ENCODE measurements around the gene CTSZ. TPM values are rescaled to one million over a fixed set of nuclear protein-coding genes. Genes with fewer than 3 reads are reported as not detected.

CTSZ gene
- total and polyA plus RNA-seq, 2 donors, result 55.1 to 165 TPM

- Histone ChIP-seq H3K36me3 (ENCODE audit: insufficient read depth) (no peaks in the 10 kb centered on the region), H3K27ac (ENCODE audit: low read depth) (no peak overlapping the region), H3K4me3 (ENCODE audit: low read depth, low read length) (no peak overlapping the region), H3K4me1 (ENCODE audit: insufficient read depth) (no peaks in the 10 kb centered on the region)
- no peak for DNase-seq (ENCODE audit: extremely low spot score)
- 84% methylated on average over 16 of the region's 16 CpGs for WGBS
Observed at GRCh38 chr20:59003836-59004492, 3.1 kb downstream of the CTSZ start.

DNA sequence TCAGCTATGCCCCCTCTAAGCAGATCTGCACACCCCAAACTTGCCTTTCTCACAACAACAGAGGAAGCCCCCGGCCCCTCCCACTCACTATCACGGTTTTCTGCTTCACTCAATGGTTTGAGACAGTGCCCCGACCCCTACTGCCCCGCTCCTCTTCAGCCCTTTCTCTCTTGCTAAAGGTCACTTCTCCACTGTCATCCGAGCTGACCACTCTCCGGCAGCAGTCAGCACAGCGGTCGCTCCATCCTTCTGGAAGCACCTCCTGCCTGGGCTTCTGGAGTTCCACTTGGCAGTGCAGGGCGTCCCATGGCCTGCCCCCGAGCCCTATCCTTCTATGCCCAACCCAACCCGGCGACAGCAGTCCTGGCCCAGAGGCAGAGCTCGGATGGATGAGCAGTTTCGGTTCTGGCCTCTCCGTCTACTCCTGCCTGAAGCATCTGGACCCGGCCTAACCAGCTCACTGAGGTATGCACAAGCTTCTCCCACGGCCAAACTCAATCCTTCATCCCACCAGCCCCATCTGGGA is 4.1 kb downstream of the CTSZ start:
- 85% methylated on average over 17 of the region's 17 CpGs for WGBS
- H3K4me1 ChIP-seq (ENCODE audit: insufficient read depth), result no peaks in the 10 kb centered on the region
- no peak overlapping the region for H3K27ac ChIP-seq (ENCODE audit: low read depth)
- no peaks in the 10 kb centered on the region for H3K36me3 ChIP-seq (ENCODE audit: insufficient read depth)
- no peak for DNase-seq (ENCODE audit: extremely low spot score)
- no peak overlapping the region for H3K4me3 ChIP-seq (ENCODE audit: low read depth, low read length)

- no peak for DNase-seq (ENCODE audit: extremely low spot score)
- Histone ChIP-seq H3K27ac (ENCODE audit: low read depth) (no peak overlapping the region), H3K36me3 (ENCODE audit: insufficient read depth) (no peaks in the 10 kb centered on the region), H3K4me1 (ENCODE audit: insufficient read depth) (no peaks in the 10 kb centered on the region), H3K4me3 (ENCODE audit: low read depth, low read length) (no peak overlapping the region)
- 90% methylated on average over 8 of the region's 8 CpGs for WGBS
Observed at GRCh38 chr20:59002388-59002787, 4.7 kb downstream of the CTSZ start.

GRCh38 chr20:59001449-59002171 is 5.4 kb downstream of the CTSZ start:
- H3K36me3 ChIP-seq (ENCODE audit: insufficient read depth), result no peaks in the 10 kb centered on the region
- no peak overlapping the region for H3K27ac ChIP-seq (ENCODE audit: low read depth)
- no peaks in the 10 kb centered on the region for H3K4me1 ChIP-seq (ENCODE audit: insufficient read depth)
- no peak for DNase-seq (ENCODE audit: extremely low spot score)
- H3K4me3 ChIP-seq (ENCODE audit: low read depth, low read length), result no peak overlapping the region
- WGBS, result 91% methylated on average over 27 of the region's 27 CpGs

GRCh38 chr20:59001068-59001448 is 6.0 kb downstream of the CTSZ start:
- Histone ChIP-seq H3K27ac (ENCODE audit: low read depth) (no peak overlapping the region), H3K4me1 (ENCODE audit: insufficient read depth) (no peaks in the 10 kb centered on the region), H3K36me3 (ENCODE audit: insufficient read depth) (no peaks in the 10 kb centered on the region), H3K4me3 (ENCODE audit: low read depth, low read length) (no peak overlapping the region)
- 90% methylated on average over 13 of the region's 13 CpGs for WGBS
- DNase-seq (ENCODE audit: extremely low spot score), result no peak

DNA sequence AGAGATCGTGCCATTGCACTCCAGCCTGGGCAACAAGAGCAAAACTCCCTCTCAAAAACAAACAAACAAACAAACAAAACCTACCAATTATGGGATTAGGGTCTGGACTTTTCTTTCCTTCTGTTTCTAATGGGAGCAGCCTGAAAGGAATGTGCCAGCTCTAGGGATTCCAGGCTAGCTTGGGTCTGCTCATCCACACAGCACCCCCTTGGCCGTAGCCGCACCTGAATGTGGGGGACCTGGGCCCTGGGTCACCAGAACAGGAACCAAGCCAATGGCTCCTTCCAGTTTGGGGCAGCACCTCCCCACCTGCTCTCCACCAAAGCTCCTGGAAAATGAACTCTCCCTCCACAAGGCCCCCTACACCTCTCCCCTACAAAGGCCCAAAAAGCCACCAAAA is 6.7 kb downstream of the CTSZ start:
- no peak overlapping the region for H3K27ac ChIP-seq (ENCODE audit: low read depth)
- 65% methylated on average over 3 of the region's 3 CpGs for WGBS
- no peaks in the 10 kb centered on the region for H3K4me1 ChIP-seq (ENCODE audit: insufficient read depth)
- no peak for DNase-seq (ENCODE audit: extremely low spot score)
- H3K36me3 ChIP-seq (ENCODE audit: insufficient read depth), result no peaks in the 10 kb centered on the region
- H3K4me3 ChIP-seq (ENCODE audit: low read depth, low read length), result no peak overlapping the region

GRCh38 chr20:58998656-58999055 is 8.4 kb downstream of the CTSZ start:
- no peak overlapping the region for H3K4me3 ChIP-seq (ENCODE audit: low read depth, low read length)
- H3K27ac ChIP-seq (ENCODE audit: low read depth), result no peak overlapping the region
- H3K36me3 ChIP-seq (ENCODE audit: insufficient read depth), result peaks cover 3% of the 10 kb centered on the region
- 92% methylated on average over 11 of the region's 11 CpGs for WGBS
- H3K4me1 ChIP-seq (ENCODE audit: insufficient read depth), result no peaks in the 10 kb centered on the region
- no peak for DNase-seq (ENCODE audit: extremely low spot score)

- H3K4me3 ChIP-seq (ENCODE audit: low read depth, low read length), result no peak overlapping the region
- 91% methylated on average over 24 of the region's 24 CpGs for WGBS
- H3K4me1 ChIP-seq (ENCODE audit: insufficient read depth), result no peaks in the 10 kb centered on the region
- peaks cover 3% of the 10 kb centered on the region for H3K36me3 ChIP-seq (ENCODE audit: insufficient read depth)
- no peak overlapping the region for H3K27ac ChIP-seq (ENCODE audit: low read depth)
- DNase-seq (ENCODE audit: extremely low spot score), result no peak
Observed at GRCh38 chr20:58997141-58997770, 9.8 kb downstream of the CTSZ start.

GRCh38 chr20:58996226-58996611 is 10.8 kb downstream of the CTSZ start:
- H3K36me3 ChIP-seq (ENCODE audit: insufficient read depth), result peaks cover 3% of the 10 kb centered on the region
- no peak overlapping the region for H3K27ac ChIP-seq (ENCODE audit: low read depth)
- DNase-seq (ENCODE audit: extremely low spot score), result no peak
- WGBS, result 83% methylated on average over 12 of the region's 12 CpGs
- H3K4me3 ChIP-seq (ENCODE audit: low read depth, low read length), result no peak overlapping the region
- no peaks in the 10 kb centered on the region for H3K4me1 ChIP-seq (ENCODE audit: insufficient read depth)

DNA sequence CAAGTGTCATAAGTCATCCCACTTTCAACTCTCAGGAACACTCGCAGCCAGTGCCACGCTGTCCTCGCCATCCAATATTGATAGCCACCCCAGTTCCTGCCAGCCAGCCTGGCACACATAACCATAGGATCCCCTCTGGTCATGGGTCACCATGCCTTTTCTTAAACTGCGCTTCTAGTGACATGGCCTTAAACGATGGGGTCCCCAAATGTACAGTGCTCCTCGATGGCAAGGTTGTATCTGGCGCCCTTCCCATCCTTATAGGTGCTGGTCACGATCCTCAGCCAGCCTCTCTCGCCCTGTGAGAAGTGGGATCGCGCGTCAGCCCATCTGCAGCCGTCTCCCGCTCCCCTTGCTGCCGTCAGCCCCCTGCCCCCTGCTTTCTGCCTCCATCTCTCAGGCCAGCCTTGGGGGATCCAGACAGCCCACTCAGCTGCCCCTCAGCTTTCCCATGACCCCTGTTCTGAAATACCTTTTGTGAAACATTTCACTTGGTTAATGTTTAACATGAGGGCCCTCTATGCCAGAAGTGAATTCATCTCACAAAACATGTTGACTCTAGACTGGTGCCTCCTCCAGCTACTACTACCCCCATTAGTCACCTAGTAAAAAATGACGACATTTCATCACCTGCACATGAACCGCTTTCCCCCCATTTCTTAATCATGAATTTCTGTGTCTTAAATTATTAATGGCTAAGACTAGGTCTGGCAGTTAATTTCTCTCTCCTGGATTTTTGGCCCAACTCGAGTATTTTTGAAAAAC is 11.4 kb downstream of the CTSZ start:
- 82% methylated on average over 18 of the region's 18 CpGs for WGBS
- H3K36me3 ChIP-seq (ENCODE audit: insufficient read depth), result peaks cover 5% of the 10 kb centered on the region
- no peak for DNase-seq (ENCODE audit: extremely low spot score)
- no peak overlapping the region for H3K4me3 ChIP-seq (ENCODE audit: low read depth, low read length)
- no peak overlapping the region for H3K27ac ChIP-seq (ENCODE audit: low read depth)
- no peaks in the 10 kb centered on the region for H3K4me1 ChIP-seq (ENCODE audit: insufficient read depth)

- WGBS, result 85% methylated on average over 17 of the region's 17 CpGs
- Histone ChIP-seq H3K4me3 (ENCODE audit: low read depth, low read length) (no peak overlapping the region), H3K27ac (ENCODE audit: low read depth) (no peak overlapping the region), H3K36me3 (ENCODE audit: insufficient read depth) (peaks cover 5% of the 10 kb centered on the region), H3K4me1 (ENCODE audit: insufficient read depth) (no peaks in the 10 kb centered on the region)
- no peak for DNase-seq (ENCODE audit: extremely low spot score)
Observed at GRCh38 chr20:58994390-58995159, 12.5 kb downstream of the CTSZ start.

DNA sequence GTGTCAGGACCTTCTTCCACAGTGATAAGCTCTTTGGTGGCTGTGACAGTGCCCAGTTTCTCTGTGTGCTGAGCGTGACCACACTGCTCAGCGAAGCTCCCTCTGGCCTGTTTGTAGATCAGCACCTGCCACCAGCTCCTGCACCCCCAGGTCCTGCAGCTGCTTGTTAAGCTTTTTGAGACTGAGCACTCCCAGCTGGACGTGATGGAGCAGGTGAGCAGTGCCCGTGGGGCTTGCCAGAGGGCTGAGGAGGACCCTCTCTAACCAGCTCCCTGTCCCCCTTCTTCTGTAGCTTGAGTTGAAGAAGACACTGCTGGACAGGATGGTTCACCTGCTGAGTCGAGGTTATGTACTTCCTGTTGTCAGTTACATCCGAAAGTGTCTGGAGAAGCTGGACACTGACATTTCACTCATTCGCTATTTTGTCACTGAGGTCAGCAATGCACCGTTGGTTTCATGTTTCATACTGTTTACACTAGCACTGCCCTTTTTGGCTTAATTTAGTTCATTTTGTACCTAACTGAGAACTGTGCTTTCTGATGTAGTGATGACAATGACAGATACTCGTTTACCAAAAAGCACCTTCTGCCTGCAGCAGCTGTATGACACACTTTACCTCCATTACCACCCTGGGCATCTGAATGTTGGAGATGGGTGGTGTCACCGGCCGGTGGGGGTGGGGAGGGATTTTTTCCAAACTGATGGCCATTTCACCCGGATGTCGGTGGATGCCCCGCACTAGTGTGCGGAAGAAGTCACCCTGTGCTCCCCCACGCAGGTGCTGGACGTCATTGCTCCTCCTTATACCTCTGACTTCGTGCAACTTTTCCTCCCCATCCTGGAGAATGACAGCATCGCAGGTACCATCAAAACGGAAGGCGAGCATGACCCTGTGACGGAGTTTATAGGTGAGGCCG is 13.5 kb downstream of the CTSZ start:
- H3K36me3 ChIP-seq (ENCODE audit: insufficient read depth), result peaks cover 5% of the 10 kb centered on the region
- H3K4me3 ChIP-seq (ENCODE audit: low read depth, low read length), result no peak overlapping the region
- no peak for DNase-seq (ENCODE audit: extremely low spot score)
- H3K27ac ChIP-seq (ENCODE audit: low read depth), result no peak overlapping the region
- WGBS, result 84% methylated on average over 23 of the region's 23 CpGs
- no peaks in the 10 kb centered on the region for H3K4me1 ChIP-seq (ENCODE audit: insufficient read depth)

All from urinary bladder (tissue), 4 donors.